ENCODE results near the gene WNK3.

GRCh38 chrX:54280466-54280865, 77.4 kb downstream of the WNK3 start:
- TF ChIP-seq L3MBTL2 (conservative IDR thresholded peaks at IDR 0.05), result no peak
- no peak for TF ChIP-seq BHLHE40 (IDR thresholded peaks at IDR 0.05; ENCODE audit: borderline replicate concordance)
- no peak for TF ChIP-seq PKNOX1 (IDR thresholded peaks at IDR 0.05)
